Astrocyte of the cerebellum (primary cell): ENCODE data around the gene ANO10.

Experiments
- DNase-seq: peaks from one replicate; pipeline ENCODE4 v3.0.0-alpha.2; 2011; ENCODE audit warnings: low read depth
- H3K4me3 ChIP-seq: 2 replicates; pipeline ENCODE4 v1.5.1; 2011; ENCODE audit warnings: mild to moderate bottlenecking, low read depth, low read length, moderate library complexity
- CTCF ChIP-seq: IDR thresholded peaks from 2 replicates; pipeline ENCODE4 v1.5.1; 2012; ENCODE audit warnings: low read length, low read depth, moderate library complexity, mild to moderate bottlenecking; ENCODE audit errors: missing control alignments
- in situ Hi-C: cut with HindIII; loops from 2 replicates; pipeline ENCODE4 v1.10.0; 2017; ENCODE audit warnings: low sequenced_read_pairs

The ANO10 gene

GRCh38 chr3:43627360-43627759 lies 5.5 kb upstream of the ANO10 start:
- DNase-seq, result no peak
- TF ChIP-seq CTCF, result no peak
- in situ Hi-C loops, result no loop called here
- H3K4me3 ChIP-seq, result no peak overlapping the region

- in situ Hi-C loops, result no loop called here
- no peak for DNase-seq
- H3K4me3 ChIP-seq, result no peak overlapping the region
- no peak for TF ChIP-seq CTCF
These were observed 3.0 kb upstream of the ANO10 start for GRCh38 chr3:43624619-43625305.

- no peak for DNase-seq
- no peak for TF ChIP-seq CTCF
- in situ Hi-C loops, result no loop called here
These were observed 768 bp downstream of the ANO10 start for GRCh38 chr3:43620831-43621655.

GRCh38 chr3:43619588-43619987 lies 2.2 kb downstream of the ANO10 start:
- no peak for TF ChIP-seq CTCF
- no peak overlapping the region for H3K4me3 ChIP-seq
- no peak for DNase-seq
- in situ Hi-C loops, result no loop called here

More at GRCh38 chr3:43620831-43621655, 768 bp downstream of the ANO10 start:
- H3K4me3 ChIP-seq, result peak overlapping the region; percentile 87

- H3K4me3 ChIP-seq, result no peak overlapping the region
- in situ Hi-C loops, result no loop called here
- no peak for DNase-seq
- TF ChIP-seq CTCF, result no peak
These were observed 3.7 kb downstream of the ANO10 start for GRCh38 chr3:43618142-43618541.

GRCh38 chr3:43616034-43616433 lies 5.8 kb downstream of the ANO10 start:
- DNase-seq, result no peak
- TF ChIP-seq CTCF, result no peak
- no peak overlapping the region for H3K4me3 ChIP-seq
- in situ Hi-C loops, result no loop called here
